ENCODE data around the gene UBTD1.
"Not testable (repeated sequence)": the region's sequence is repeated elsewhere in the genome, so short reads cannot be mapped to it uniquely, and the experiment has no call there.

UBTD1 gene

DNA sequence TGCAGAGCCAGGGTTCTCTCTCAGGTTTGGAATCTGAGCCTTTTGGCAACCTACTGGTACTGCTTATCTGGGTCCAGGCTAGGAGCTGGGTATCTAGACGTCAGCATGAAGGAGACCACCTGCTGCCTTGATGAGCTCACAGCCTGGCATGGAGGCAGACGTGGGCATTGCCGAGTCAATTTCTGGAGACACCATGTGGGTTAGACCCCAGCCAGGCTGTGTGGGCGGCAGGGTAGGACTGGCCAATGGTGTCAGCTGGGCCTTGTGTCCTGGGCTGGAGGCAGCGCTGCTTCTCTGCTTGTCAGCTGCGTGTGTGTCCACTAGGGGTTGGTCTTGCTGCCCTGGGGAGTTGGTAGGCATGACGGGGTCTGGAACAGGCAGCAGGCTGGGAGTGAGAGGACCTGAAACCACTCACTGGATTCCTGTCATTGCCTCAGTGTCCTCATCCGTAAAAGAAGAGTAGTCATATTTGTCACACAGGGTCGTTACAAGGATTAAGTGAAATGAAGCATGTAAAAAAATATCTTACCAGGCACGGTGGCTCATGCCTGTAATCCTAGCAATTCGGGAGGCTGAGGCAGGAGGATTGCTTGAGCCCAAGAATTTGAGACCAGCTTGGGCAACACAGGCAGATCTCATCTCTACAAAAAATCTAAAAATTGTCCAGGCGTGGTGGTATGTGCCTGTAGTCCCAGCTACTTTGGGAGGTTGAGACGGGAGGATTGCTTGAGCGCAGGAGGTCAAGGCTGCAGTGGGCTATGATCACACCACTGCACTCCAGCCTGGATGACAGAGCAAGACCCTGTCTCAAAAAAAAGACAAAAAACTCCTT lies 42.2 kb downstream of the UBTD1 start:
- DNase-seq, result no peak

- DNase-seq, result no peak
Observed at GRCh38 chr10:97542169-97543024, 43.7 kb downstream of the UBTD1 start.

DNA sequence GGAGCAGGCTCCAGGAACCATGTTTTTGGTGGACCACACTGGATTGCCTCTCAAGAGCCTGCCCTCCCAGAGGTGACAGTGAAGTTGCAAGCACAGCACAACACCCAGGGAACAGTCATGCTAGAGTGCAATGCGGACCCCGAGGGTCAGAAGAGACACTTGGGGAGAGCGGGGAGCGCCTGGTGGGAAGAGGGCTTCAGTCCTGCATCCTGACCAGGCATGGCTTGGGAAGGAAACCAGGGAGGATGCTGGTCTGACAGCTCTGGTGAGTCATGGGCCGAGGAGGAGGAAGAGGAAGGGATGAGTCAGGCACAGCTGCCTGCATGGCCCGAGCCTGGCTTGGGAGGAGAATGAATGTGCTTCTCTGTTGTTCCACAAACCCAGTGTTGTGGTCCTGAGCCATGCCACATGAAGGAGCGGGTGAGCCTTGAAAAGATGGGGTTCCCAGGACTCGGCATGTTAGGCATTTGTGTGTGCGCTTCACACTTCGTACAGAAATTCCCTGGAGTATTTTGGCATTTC lies 44.4 kb downstream of the UBTD1 start:
- no peak for DNase-seq

DNA sequence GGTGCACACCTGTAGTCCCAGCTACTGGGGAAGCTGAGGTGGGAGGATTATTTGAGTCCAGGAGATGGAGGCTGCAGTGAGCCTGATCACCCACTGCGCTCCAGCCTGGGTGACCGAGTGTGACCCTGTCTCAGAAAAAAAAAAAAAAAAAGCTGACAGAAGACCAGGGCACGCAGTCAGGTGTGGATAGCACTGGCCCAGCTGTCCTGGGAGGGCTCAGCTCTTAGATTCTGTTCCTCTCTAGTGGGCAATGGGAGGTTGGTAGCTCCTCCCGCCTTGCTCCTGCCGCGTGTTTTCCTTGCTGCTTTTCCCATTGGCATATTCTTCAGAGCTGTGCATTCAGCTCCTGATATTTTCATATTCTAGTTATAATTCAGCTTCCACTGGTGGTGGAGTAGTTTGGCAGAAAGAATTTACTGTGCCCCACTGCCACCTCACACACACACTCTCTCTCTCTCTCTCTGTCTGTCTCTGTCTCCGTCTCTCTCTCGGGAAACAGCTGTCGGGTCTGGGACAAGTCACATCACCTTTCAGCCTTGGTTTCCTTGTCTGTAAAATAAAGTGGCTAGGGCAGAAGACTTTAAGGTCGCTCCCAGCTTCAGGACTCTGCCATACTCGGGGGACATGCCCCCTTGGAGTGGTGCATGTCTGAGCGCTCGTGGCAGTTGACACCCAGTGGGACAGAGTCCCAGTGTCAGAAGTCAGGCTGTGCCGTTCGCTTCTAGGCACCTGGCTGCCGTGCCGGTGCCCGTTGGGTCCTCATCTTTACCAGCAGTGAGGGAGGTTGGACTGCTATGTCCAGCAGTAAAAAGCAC lies 47.9 kb downstream of the UBTD1 start:
- no peak for DNase-seq

DNA sequence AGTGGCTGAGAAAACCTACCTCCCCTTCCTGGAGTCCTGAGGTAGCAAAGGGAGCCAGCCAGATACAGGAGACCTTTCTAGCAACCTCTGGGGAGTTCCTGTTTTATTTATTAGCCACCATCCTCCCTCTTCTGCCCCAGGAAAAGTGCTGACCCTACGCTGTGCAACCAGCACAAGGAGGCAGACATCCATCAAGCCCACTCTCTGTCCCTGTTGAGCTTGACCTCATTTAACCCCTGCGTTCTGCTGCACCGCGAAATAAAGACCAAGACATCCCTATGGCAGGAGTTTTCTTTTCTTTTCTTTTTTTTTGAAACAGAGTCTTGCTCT lies 48.5 kb downstream of the UBTD1 start:
- DNase-seq, result no peak

GRCh38 chr10:97547962-97548361 lies 49.2 kb downstream of the UBTD1 start:
- DNase-seq, result no peak

- DNase-seq, result no peak
Observed at GRCh38 chr10:97548828-97549455, 50.2 kb downstream of the UBTD1 start.

GRCh38 chr10:97549587-97550322 lies 51.0 kb downstream of the UBTD1 start:
- DNase-seq, result no peak

GRCh38 chr10:97550336-97551149 lies 51.8 kb downstream of the UBTD1 start:
- no peak for DNase-seq

DNA sequence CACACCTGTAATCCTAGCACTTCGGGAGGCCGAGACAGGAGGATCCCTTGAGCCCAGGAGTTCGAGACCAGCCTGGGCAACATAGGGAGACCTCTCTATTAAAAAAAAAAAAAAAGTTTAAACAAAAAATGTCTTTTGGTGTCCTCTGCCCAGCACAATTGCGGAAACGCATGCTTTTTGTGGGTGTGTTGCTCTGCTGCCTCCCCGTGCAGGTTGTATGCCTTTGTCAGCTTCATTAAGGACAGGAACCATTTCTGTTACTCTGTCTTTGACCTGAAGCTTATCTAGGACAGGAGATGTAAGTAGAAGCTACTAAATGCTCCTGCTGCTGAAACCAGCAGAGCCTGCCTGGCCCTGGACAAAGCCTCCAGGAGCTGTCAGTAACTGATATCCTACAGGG lies 52.5 kb downstream of the UBTD1 start:
- no peak for DNase-seq

GRCh38 chr10:97553575-97554031 lies 54.9 kb downstream of the UBTD1 start:
- DNase-seq, result peak; percentile 10

GRCh38 chr10:97554336-97554735 lies 55.6 kb downstream of the UBTD1 start:
- DNase-seq, result not testable (repeated sequence)

DNA sequence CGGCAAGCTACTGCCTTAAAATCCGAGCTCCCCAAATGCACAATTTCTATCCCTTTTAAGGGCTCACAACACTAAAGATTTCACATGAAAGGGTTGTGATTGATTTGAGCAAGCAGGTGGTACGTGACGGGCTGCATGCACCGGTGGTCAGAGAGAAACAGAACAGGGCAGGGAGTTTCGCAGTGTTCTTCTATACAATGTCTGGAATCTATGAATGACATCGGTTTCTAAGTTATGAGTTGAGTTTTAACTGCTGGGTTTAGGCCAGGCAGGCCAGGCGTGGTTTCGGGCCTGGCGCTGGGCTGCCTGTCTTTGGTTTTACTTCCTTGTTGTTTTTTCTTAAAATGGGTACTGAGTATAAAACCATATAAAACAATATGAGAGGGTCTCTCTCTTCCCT lies 56.8 kb downstream of the UBTD1 start:
- DNase-seq, result not testable (repeated sequence)

DNA sequence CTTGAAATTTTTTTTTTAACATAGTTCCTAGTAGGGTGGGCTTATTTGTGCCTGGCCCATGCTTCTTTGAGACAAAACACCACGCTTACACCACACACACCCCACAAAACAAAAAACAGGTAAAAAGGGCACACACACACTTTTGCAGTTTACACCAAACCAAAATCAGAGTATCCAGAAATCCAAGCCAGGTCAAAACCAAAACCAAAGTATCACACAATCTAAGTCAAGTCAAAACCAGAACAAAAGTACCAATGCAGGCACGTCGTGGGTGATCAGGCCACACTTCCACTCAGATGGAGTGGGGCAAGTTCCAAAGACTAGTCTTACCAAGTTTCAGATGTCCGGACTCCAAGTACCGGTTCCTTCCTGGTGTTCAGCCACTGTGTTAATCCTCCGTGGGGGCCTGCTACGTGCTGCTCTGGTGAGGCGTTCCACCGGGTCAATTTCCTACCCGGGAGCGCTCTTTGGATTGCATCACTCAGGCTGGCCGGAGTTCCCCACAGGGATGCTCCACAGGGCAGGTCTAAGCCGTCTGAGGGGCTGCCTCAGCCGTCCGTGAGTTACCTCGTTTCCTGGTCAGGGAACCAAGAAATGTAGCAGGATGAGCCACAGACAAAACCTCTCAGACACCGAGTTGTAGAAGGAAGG lies 62.1 kb downstream of the UBTD1 start:
- not testable (repeated sequence) for DNase-seq

GRCh38 chr10:97561386-97562077 lies 62.8 kb downstream of the UBTD1 start:
- DNase-seq, result not testable (repeated sequence)

- not testable (repeated sequence) for DNase-seq
Observed at GRCh38 chr10:97562329-97562728, 63.6 kb downstream of the UBTD1 start.

DNA sequence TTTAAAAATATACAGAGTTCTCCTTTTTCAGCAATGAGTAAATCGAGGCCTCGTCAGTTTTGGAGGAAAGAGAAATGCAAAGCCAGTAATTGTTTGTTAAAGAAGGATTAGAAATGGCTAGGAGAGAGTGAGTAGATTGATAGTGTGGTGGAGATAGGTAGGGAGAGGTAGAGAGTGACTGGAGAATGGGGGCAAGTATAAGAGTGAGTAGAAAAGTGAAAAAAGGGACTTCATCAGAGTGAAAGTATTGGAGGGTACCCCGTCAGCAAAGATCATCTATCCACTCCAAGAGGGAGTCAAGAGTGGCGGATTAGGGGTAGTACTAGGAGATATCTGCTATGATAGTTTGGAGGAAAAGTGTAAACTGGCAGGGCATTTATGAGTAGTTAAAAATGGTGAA lies 64.6 kb downstream of the UBTD1 start:
- no peak for DNase-seq

- no peak for DNase-seq
Observed at GRCh38 chr10:97564776-97565175, 66.1 kb downstream of the UBTD1 start.

GRCh38 chr10:97566336-97566996 lies 67.7 kb downstream of the UBTD1 start:
- no peak for DNase-seq
